GM21423 (cell line): ENCODE measurements around the gene OSBPL10.

Experiments used
- ATAC-seq: cut with Tn5 transposase; IDR thresholded peaks from one replicate; pipeline ENCODE4 v1.9.1; 2021; ENCODE audit warnings: mild to moderate bottlenecking, moderate library complexity; ENCODE audit not compliant: unreplicated experiment

The OSBPL10 gene

DNA sequence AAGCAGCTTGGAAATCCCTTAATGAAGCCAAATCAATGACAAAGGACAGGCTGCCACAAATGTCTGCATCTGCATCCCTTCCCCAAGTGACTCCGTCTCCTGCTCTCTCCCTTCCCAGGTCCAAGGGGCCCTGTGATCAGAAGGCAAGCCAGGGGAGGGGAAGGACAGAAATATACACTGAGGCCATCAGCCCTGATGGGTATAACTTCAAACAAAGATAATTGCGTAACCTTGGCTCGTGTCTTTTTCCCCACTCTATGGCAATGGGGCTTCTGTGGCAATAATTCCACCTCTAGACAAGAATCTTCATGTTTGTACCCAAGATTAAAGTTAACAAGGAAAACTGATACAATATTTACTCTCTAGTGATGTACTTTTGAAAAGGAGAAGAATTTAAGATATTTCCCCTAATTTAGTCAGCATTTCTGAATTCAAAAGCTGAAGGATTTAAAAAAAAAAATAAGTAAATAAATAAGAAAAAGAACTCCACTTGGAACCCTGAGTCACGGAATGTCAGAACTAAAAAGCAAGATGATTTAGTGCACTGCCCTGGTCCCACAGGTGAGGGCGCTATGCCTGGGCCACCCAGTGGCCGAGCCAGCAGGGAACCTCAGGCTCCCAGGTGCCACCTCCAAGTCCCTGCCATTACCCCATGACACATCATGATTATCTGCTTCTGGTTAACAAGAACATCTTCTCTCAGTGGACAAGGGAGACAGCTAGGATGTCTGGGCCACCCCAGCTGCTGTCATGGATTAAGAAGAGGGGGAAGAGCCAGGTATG is 293.9 kb downstream of the OSBPL10 start:
- ATAC-seq, result no peak

DNA sequence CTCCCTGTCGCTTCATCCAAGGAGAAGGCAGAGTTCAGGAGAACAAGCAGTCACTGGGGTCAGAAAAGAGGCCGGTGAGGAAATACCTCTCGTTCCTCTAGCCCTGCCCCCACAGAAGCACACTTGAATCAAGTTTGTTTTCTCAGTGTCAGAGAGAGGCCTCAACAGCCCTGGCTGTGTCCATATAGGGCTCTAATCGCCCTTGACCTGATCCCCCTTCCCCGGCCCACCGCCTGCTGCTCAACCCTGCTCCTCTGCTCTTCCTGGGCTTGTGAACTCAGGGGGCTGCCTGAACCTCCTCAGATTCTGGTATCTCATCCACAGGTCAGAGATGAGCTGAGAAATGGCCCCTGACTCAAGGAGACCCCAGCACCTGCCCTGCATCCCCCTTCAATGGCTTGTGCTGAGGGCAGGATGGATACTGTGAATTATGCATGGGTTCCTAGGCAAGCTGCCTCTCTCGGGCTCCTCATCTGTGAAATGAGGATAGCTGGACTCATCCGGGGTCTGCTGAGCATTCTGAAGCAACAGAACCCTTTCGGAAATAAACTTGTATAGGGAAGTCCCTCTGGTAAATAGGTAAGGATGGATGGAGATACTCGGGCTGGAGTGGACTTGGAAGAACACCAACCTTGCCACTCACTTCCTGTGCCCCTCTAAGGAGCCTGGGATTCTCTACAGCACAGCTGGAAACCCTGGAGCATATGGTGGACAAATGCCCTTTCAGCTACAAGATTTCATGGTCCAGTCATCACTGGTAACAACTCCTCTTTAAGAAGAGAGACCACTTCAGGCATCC is 300.8 kb downstream of the OSBPL10 start:
- ATAC-seq, result no peak

DNA sequence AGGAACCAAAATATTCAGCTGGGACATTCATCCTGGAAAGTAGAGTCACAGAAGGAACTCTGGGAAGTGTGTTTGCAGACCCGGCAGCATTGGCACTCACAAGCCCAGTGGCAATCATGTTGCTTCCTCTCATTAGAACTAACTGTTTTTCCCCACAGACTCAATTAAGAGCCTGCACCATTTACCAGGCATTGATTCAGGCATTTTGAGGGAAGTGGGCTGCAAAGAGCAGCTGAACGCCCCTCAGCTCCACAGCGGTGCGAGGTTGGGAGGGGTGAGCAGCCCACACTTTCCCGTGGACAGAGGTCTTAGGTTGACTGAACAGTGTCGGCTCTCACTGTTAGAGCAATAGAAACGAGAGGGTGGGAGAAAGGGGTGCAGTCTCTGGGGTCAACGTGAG is 304.5 kb downstream of the OSBPL10 start:
- no peak for ATAC-seq

DNA sequence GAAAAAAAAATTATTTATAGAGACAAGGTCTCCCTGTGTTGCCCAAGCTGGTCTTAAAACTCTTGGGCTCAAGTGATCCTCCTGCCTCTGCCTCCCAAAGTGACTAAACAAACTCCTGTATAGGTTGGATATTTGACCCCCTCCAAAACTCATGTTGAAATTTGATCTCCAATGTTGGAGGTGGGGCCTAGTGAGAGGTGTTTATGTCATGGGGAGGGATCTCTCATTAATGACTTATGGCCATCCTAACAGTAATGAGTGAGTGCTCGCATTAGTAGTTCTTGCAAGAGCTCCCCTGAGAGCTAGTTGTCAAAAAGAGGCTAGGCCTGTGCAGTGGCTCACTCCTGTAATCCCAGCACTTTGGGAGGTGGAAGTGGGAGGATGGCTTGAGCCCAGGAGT is 307.1 kb downstream of the OSBPL10 start:
- no peak for ATAC-seq

DNA sequence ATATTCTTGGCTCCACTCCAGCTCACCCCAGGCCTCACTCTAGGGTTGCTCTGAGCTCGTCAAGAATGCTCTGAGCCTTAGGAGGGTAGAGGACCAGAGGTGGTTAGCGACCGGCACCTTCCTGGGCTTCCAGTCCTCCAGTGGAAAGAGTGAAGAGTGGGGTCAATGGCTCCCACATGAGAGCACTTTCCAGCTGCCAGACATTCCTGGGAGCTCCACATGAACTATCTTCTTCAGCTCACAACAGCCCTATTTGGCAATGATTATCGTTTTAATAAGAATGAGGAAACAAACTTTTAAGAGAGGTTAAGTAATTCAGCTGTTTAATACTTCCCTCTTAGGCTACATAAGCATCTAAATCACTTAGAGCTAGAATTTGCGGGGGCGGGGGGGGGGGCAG is 309.1 kb downstream of the OSBPL10 start:
- no peak for ATAC-seq

DNA sequence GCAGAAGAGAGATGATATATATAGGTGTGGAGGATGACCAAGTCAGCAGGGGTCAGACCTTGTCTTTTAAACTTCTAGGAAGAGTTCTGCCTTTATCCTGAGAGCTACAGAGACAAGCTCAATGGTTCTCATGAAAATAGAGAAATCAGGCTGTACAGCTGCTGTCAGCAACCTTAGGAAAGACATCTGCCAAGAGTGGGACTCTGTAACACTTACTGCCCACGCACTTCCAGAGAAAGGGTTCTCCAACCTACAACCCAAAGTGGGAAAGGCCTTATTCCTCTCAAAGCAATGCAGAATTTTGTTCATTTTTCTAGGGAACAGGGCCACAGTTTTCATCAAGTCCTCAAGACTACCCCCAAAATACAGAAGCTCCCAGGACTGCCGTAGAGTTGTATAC is 309.6 kb downstream of the OSBPL10 start:
- ATAC-seq, result no peak

DNA sequence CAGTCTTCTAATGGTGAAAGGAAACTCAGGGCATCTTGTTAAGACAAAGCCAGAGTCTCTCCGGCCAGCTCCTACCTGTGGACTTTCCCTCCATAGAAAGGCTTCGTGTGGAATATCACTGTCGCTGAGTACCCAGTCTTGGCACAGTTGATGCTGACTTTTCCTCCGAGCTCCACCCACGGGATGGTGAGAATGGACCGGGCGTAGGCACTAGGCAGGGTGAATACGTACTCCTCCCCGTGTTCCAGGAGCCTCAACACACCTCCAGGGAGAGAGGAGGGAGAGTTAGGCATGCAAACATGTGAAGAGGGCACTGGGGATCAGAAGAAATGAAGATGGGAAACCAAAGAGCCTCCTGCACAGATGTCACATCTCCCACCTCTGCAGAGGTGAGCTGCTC is 310.3 kb downstream of the OSBPL10 start:
- no peak for ATAC-seq

DNA sequence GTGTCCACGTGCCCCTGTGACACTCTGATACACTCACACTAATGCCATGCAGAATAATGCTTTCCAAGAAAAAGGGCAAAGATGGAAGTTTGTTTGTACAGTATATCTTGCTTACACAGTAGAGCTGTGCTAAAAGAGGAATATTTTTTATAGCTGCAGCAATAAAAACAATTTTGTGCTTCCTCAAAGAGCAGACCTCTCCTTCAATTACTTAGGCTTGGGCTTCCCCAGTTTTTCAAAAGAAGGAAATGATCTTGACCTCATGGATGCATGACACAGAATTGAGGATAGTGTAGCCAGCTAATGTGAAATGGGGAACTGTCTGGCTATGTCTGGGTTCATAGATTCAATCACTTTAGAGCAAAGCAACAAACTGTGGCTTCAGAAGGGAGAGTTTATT is 310.9 kb downstream of the OSBPL10 start:
- ATAC-seq, result no peak

DNA sequence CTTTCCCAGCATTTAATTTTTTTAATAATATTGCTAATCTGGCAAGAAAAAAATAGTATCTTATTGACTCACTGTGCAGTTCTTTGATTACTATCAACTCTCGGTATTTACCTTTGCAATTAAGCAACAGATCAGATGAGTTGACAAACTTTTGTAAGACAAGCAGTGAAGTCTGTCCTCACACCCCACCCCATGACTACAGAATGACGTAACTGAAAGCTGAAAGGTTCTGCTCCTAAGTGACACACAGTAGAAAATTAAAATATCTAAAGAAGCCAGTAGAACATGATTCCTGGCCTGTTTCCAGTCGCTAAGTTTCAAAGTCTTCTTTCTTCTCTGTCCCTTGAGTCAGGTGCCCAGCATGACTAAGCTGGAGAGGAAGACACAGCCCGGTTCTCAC is 312.8 kb downstream of the OSBPL10 start:
- ATAC-seq, result no peak

DNA sequence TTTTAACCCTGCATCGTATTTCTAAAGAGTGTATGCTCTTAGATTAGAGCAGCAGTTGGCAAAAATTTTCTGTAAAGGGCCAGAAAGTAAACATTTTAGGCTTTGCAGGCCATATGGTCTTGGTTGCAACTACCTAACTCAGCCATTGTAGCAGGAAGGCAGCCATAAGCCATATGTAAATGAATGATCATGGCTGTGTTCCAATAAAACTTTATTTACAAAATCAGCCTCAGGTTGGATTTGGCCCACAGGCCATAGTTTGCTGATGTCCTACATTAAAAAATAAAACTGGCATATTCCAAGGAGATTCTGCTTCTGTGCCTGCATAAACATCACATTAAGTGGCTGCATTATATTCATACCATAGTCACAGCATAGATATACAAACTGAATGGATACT is 313.5 kb downstream of the OSBPL10 start:
- ATAC-seq, result no peak

DNA sequence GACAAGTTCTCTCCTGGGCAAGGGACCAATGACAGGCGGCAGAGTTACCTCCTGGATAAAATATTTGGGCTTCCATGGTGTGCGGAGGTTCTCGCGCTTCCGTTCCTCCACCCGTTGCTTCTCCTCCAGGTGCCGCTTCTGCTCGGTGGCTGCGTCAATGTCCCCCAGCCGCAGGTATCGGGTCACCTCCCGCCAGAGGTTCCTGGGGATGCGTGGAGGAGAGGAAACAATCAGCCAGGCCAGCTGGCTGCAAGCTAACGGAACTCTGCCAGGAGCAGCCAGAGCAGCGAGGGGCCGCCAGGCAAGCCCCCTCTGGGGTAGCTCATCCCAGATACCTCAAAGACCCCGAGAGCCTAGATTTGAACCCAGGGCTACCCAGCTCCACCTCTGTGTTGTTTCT is 317.0 kb downstream of the OSBPL10 start:
- ATAC-seq, result no peak

DNA sequence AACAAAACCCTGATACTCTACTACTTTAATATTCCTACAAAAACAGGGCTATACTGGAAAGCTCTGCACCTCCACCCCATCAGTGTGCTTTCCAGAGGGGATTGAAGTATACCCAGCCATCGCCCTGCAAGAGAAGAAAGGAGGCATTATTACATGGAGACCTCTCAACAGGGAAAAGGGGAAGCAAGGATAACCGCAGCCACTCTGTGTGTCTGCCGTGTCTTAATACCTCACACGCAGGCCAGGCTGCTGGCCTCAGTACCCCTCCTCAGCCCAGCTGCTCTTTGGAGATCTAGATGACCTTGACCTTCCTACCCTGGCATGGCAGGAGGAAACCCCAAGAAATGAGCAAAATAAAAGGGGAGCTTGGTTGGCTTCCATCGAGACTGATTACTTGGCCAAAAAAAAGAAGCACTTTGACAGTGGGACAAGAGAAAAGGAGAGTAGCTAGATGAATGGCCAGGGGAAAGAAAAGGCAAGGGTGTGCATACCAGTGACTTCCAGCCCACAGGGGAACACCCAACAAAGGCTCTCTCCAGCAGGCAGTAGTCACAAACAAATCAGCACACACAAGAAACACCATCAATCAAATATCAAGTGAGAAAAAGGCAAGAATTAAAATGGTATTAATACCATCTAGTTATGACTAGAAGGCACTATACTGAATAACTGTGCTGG is 318.9 kb downstream of the OSBPL10 start:
- ATAC-seq, result no peak

DNA sequence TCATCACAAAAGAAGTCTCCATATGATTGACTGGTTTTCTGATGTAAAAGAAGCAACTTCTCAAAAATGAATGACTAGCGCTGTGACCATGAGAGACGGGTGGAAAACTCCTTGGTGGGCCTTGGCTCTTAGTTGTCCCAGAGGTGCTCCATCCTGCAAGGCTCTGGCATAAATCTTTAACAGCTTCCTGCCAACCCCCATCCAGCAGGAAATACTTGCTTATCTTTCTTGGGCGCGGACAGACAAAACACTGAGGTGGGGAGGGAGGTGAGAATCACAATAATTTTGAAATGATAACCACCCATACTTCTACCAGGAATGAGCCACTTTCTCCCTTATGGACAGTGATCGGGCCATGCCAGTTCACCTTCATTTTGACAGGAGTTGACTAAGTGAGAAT is 319.8 kb downstream of the OSBPL10 start:
- ATAC-seq, result no peak

DNA sequence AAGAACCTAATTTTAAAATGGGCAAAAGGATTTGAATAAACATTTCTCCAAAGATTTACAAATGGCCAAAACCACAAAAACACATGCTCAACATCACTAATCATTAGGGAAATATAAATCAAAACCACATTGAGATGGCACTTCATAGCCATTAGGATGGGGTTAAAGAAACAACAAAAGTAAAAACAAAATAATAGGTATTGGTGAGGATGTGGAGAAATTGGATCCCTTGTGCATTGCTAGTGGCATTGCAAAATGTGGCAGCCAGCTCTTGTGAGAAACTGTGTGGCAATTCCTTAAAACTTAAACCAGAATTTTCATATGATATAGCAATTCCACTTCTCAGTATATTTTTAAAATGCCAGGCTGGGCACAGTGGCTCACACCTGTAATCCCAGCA is 321.8 kb downstream of the OSBPL10 start:
- no peak for ATAC-seq

DNA sequence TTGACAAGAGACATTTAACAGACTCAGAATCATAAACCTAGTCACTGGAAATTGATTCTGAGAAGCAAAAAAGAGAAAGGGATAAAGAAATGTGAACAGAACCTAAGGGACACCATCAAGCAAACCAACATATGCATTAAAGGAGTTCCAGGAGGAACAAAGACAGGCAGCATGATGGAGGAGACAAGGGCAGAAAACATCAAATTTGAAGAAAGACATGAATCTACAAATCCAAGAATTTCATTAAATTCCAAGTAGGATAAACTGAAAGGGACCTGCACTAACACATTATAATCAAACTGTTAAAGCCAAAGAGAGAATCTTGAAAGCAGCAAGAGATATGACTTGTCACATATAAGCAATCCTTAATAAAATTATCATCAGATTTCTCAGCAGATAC is 326.1 kb downstream of the OSBPL10 start:
- ATAC-seq, result no peak

DNA sequence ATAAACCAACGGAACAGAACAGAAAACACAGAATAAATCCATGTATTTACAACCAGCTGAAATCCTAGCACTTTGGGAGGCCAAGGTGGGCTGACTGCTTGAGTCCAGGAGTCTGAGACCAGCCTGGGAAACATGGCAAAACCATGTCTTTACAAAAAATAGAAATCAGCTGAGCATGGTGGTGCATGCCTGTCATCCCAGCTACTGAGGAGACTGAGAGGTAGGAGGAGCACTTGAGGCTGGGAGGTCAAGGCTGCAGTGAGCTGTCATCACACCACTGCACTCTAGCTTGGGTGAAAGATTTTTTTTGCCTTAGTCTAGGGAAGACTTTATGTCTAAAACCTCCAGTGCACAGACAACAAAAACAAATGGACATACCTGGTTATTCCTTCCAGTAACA is 327.6 kb downstream of the OSBPL10 start:
- ATAC-seq, result no peak

DNA sequence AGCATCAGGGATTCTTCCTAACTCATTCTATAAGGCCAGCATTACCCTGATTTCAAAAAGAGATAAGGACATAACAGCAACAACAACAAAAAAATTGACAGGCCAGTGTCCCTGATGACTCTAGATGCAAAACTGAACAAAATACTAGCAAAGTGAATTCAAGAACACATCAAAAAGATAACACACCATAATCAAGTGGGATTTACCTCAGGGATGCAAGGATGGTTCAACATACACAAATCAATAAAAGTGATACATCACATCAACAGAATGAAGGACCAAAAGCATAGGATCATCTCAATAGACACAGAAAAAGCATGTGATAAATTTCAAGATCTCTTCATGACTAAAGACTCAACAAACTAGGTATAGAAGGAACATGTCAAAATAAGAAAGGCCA is 328.8 kb downstream of the OSBPL10 start:
- ATAC-seq, result no peak

DNA sequence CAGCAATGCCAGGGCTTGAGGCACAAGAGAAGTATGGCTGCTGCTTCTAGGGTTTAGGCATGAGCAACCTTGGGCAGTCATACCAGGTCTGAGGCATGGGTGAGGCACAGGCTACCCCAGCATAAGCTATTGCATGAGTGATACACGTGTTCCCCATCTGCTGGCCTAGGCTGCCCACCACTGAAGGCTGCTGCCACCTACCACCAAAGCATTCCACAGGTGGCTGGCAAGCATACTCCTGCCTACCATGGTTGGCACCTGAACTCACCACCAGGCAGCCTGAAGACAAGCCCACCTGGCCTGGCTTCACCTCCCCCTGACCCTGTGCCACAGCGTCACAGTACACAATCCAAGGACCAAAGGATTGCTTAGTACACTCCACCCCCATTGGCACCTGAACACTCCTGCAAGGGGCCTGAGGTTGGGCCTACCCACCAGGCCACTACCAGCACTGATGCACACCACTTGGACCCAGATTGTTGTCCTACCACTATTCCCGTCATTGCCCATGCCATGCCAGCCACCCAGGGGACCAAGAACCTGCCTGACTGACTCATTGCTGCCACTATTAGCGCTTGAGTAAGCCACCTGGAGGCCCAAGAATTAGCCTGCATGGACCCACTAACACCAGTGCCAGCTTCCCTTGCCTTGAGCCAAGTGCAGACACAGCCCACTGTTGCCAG is 332.6 kb downstream of the OSBPL10 start:
- no peak for ATAC-seq

DNA sequence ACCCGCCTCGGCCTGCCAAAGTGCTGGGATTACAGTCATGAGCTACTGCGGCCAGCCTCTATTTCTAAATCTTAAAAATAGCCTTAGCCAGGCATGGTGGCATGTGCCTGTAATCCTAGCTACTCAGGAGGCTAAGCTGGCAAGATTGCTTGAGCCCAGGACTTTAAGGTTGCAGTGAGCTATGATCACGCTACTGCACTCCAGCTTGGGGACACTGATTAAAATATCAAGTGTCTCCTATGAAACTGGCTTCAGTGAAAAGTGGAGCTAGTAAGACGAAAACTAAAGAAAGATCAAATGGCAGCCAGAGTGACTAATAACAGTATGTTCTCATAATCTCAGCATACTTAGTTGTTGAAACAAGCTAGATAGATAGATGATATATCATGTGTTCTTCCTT is 335.8 kb downstream of the OSBPL10 start:
- ATAC-seq, result no peak

DNA sequence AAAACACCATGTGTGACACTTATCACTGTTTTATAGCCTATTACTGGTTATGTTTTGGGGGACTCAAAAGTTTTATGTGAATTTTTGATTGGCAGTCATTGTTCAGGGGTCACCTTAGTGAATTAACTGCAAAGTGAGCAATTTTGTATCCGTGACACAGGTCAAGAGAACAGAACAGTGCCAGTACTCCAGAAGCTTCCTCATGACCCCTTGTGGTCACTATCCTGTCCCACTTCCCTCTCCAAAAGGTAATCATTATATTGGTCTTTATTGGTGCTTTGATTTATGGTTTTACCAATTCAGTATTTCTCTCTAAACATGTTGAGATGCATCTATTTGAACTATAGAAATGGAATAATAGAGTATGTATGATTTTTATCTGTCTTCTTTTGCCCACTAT is 341.2 kb downstream of the OSBPL10 start:
- no peak for ATAC-seq

DNA sequence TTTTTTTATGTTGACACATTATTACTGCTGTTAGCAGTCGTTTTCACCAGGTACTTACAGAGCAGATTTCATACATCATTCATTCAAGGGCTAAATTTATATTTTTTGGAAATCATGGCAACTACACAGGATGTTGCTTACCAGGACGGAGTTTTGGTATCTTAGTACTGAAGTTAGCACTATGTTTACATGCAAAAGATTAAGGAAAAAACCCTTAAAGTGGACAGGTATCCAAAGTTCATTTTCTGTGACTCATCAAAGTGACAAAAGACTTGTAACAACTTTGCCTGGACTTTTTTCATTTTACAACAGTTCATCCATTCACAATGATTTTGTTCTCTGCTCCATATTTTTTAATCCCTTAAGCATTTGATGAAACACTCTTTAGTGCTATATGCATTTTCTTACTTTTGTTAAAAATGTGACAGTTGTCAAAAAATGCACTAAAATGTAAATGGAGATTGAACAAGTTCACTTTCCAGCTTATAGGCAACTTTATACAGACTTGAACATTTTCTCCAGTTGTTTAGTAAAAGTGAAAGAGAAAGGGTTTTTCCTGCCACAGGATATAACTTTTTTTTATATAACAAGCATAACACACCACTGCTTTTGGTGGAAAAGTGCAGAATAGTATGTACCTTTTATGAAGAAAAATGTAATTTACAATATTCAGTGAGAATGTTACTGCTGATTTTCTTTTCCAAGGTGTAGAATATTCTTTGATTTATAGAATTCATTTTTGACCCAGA is 344.2 kb downstream of the OSBPL10 start:
- ATAC-seq, result no peak
